DOHH2 (cell line): ENCODE measurements around the gene PKP4.

Experiments used
- EZH2phosphoT487 ChIP-seq: fragments of 200-600 bp; sonication (generic); IDR thresholded peaks from 2 replicates; pipeline ENCODE4 v1.6.1; 2017; ENCODE audit warnings: borderline replicate concordance, mild to moderate bottlenecking, antibody characterized with exemption, low read length, moderate library complexity, mixed read lengths
- TF ChIP-seq, protein P1 (sequence below): fragments of 200-600 bp; sonication (generic); IDR thresholded peaks from one replicate; pipeline ENCODE4 v1.5.1; 2014; ENCODE audit warnings: antibody characterized with exemption, mild to moderate bottlenecking, low read depth, low read length; ENCODE audit not compliant: poor library complexity, severe bottlenecking

GRCh38 chr2:158487419-158487818 lies 30.7 kb downstream of the PKP4 start:
- TF ChIP-seq, protein P1, sequence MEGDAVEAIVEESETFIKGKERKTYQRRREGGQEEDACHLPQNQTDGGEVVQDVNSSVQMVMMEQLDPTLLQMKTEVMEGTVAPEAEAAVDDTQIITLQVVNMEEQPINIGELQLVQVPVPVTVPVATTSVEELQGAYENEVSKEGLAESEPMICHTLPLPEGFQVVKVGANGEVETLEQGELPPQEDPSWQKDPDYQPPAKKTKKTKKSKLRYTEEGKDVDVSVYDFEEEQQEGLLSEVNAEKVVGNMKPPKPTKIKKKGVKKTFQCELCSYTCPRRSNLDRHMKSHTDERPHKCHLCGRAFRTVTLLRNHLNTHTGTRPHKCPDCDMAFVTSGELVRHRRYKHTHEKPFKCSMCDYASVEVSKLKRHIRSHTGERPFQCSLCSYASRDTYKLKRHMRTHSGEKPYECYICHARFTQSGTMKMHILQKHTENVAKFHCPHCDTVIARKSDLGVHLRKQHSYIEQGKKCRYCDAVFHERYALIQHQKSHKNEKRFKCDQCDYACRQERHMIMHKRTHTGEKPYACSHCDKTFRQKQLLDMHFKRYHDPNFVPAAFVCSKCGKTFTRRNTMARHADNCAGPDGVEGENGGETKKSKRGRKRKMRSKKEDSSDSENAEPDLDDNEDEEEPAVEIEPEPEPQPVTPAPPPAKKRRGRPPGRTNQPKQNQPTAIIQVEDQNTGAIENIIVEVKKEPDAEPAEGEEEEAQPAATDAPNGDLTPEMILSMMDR, result no peak
- TF ChIP-seq EZH2phosphoT487, result no peak
